WERI-Rb-1 (cell line): ENCODE results near the gene ZG16B.

Source experiments
- DNase-seq: peaks from one replicate; pipeline ENCODE4 v3.0.0-alpha.2; 2020
- H3K27ac ChIP-seq: fragments of 250-450 bp; sonication (Bioruptor Pico); 2 replicates; pipeline ENCODE4 v1.5.1; 2020; ENCODE audit warnings: mild to moderate bottlenecking, moderate library complexity
- H3K27me3 ChIP-seq: fragments of 250-450 bp; sonication (Bioruptor Pico); 2 replicates; pipeline ENCODE4 v1.5.1; 2021; ENCODE audit warnings: mild to moderate bottlenecking, low read depth, moderate library complexity; ENCODE audit not compliant: insufficient read depth, severe bottlenecking
- H3K36me3 ChIP-seq: fragments of 250-450 bp; sonication (Bioruptor Pico); 2 replicates; pipeline ENCODE4 v1.5.1; 2020; ENCODE audit warnings: mild to moderate bottlenecking, moderate library complexity
- H3K4me3 ChIP-seq: 2 replicates; pipeline ENCODE4 v1.5.1; 2011; ENCODE audit warnings: low read depth, mild to moderate bottlenecking, control low read depth, low read length
- H3K9me3 ChIP-seq: fragments of 250-450 bp; sonication (Bioruptor Pico); 2 replicates; pipeline ENCODE4 v1.5.1; 2021; ENCODE audit warnings: mild to moderate bottlenecking, moderate library complexity; ENCODE audit not compliant: severe bottlenecking
- TF ChIP-seq, protein P1 (sequence below): IDR thresholded peaks from 2 replicates; pipeline ENCODE4 v1.5.1; 2011; ENCODE audit warnings: low read depth, mild to moderate bottlenecking, control low read depth, inconsistent platforms, low read length

Gene ZG16B, protein sequence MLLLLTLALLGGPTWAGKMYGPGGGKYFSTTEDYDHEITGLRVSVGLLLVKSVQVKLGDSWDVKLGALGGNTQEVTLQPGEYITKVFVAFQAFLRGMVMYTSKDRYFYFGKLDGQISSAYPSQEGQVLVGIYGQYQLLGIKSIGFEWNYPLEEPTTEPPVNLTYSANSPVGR

DNA sequence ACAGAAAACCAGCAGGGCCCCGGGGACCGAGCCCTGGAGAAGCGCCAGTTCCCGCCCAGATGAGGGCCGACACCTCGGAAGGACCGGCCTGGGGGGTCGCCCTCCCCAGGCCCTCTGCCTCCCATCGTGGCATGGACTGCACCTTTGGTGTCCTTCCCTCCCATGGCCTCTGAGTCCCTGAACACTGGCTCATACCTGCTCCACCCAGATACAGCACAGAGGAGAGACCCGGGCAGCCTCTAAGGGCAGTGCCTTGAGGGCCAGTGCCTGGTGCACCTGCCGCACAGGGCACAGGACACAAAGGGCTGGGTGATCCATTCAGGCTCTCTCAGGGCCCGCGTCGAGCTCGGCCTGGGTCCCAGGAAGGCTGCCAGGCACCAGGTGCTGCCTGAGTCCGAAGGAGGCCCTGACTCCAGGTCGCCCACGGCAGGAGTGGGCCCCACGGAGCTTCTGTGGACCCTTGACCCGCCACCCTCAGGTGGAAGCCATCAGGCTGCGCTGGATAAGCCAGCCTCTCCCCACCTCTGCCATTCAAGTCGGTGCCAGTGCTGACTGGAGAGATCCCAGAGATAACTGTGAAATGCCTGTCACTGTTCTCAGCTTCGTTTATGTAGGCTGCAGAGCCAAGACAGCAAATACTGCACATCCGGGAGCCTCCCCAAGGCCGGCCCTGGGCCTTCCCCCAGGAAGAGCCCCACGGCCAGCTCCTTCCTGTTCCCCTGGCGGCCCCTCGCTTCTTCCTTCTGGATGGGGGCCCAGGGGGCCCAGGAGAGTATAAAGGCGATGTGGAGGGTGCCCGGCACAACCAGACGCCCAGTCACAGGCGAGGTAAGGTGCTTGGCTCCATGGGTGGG, at the start of gene ZG16B:
Gene ZG16B (plus strand): TSS at position 803 of the 854 bp plus-strand sequence. CDS start 139 bp downstream, outside the sequence.
- DNase-seq, result no peak
- TF ChIP-seq, protein P1, sequence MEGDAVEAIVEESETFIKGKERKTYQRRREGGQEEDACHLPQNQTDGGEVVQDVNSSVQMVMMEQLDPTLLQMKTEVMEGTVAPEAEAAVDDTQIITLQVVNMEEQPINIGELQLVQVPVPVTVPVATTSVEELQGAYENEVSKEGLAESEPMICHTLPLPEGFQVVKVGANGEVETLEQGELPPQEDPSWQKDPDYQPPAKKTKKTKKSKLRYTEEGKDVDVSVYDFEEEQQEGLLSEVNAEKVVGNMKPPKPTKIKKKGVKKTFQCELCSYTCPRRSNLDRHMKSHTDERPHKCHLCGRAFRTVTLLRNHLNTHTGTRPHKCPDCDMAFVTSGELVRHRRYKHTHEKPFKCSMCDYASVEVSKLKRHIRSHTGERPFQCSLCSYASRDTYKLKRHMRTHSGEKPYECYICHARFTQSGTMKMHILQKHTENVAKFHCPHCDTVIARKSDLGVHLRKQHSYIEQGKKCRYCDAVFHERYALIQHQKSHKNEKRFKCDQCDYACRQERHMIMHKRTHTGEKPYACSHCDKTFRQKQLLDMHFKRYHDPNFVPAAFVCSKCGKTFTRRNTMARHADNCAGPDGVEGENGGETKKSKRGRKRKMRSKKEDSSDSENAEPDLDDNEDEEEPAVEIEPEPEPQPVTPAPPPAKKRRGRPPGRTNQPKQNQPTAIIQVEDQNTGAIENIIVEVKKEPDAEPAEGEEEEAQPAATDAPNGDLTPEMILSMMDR, result no peak
- no peaks in the 10 kb centered on the region for H3K27me3 ChIP-seq
- H3K4me3 ChIP-seq, result no peak within 1 kb of the TSS
- H3K9me3 ChIP-seq, result no peaks in the 10 kb centered on the region
- H3K36me3 ChIP-seq, result no peaks in the 10 kb centered on the region
- no peak within 1 kb of the TSS for H3K27ac ChIP-seq

DNA sequence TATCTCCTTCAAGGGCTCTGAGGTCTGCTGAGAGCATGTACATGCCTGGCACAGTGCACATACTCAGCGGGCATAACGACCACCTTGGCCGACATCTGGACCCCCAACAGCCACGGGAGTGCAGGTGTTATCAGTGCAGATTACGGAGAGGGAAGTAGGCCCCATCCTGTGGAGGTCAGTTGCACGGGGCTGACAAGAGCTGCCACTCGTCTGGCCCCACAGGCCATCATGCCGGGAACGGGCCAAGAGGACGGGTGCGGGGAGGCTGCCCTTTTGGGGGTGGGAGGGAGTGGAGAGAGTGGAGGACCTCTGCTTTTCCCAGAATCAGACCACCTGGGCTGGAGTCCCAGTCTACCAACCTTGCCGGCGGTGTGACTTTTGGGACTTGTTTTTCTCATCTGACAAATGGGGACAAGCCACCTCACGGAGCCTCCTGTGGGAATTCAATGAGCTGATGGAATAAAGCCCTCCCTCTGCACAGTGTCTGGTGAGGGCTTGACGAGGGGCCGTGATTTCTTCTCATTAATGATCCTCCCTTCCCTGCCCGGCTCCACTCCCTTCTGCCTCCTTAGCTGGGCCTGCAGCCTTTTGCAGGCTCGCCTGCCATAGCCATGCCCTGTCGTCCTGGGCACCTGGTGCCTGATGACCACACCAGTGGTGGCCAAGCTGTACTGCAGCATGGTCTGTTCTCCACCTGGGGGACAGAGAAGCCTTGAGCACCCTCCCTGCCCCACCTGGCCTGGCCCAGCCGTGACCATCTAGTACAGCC, 47.3 kb upstream of the ZG16B start:
- TF ChIP-seq, protein P1, result 0 out of 2 replicates have a peak, but pooled peaks have one; percentile 29
- Histone ChIP-seq H3K27ac (no peak overlapping the region), H3K4me3 (no peak overlapping the region), H3K27me3 (no peaks in the 10 kb centered on the region), H3K9me3 (no peaks in the 10 kb centered on the region), H3K36me3 (no peaks in the 10 kb centered on the region; the same call in 1 of the 2 replicates)
- no peak for DNase-seq

DNA sequence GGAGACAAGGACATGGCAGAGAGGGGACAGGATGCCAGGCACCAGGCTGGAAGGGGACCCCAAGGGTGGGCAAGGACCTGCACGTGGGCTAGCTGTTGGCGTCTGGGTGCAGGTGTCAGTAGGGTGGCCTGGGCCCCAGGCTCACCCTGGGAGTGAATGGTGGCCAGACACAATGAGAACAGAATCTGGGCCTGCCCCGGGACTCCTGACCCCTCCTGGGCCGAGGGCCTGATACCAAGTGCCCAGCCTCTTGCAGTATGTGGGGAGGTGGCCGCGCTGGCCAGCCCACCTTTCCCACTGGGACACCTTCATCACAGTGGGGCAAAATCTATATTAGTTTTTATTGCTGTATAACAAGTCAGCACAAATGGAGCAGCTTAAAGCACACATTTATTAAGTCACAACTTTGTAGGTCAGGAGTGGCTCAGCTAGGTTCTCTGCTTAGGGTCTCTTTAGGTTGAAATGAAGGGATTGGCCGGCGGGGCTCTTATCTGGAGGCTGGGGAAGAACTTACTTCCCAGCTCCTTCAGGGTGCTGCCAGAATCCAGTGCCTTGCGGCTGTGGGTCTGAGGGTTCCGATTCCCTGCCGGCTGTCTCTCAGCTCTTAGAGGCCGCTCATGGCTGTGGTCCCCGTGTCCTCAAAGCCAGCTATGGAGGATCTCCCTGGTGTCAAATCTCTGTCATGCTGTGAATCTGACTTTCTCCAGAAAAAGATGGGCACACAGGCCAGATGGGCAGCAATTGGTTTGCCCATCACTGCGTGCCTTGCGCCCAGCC, 46.3 kb upstream of the ZG16B start:
- H3K4me3 ChIP-seq, result no peak overlapping the region
- no peaks in the 10 kb centered on the region for H3K9me3 ChIP-seq
- H3K27ac ChIP-seq, result no peak overlapping the region
- no peaks in the 10 kb centered on the region for H3K36me3 ChIP-seq
- no peak for DNase-seq
- H3K27me3 ChIP-seq, result no peaks in the 10 kb centered on the region
- TF ChIP-seq, protein P1, result no peak

DNA sequence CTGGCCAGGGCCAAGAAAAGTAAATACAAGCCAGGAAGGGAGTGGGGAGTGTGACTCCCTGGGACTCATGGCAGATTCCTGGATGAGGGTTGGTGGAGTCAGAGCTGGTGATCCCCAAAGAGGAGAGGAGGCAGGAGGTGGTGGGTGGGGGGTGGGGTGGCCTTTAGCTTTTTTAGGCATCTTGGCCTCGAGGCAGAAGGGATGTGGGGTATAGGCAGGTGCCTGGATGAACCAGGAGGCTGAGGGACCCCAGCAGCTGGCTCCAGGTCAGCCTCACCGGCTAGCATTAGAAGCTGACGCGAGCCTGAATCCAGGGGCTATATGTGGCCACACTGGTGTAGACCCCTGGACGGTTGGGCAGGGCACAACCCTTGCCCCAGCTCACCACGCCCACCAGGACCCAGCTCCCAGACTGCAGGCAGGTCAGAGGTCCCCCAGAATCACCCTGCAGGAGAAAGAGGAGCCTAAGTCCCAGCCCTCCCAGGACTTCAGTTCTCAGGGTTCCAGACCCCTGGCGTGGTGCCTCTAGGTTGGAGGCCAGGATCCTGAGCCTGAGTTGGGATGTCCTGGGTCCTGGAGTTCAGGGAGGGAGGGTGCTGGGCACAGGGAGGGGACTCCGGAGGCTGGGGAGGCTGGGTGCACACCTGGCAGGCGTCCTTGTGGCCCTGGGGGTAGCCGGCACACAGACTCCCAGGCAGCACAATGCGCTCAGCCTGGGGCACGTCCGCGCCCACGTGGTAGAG, 45.6 kb upstream of the ZG16B start:
- TF ChIP-seq, protein P1, result no peak
- Histone ChIP-seq H3K9me3 (no peaks in the 10 kb centered on the region), H3K27me3 (no peaks in the 10 kb centered on the region), H3K27ac (no peak overlapping the region), H3K36me3 (no peaks in the 10 kb centered on the region), H3K4me3 (no peak overlapping the region)
- no peak for DNase-seq
